ENCODE data around the gene IPO8. TPM values are rescaled to one million over a fixed set of nuclear protein-coding genes. Genes with fewer than 3 reads are reported as not detected.

The IPO8 gene
- total and polyA plus RNA-seq, 2 of the 8 experiments (the other 6 are each of a cell fraction or from before 2014, with no cell fraction given), result 7.2 to 59.8 TPM

- no peak for TF ChIP-seq NANOG (IDR thresholded peaks at IDR 0.05; ENCODE audit: insufficient read depth, low read depth, low read length, poor library complexity, severe bottlenecking)
- no peak for TF ChIP-seq CTCF (IDR thresholded peaks at IDR 0.05; ENCODE audit: control extremely low read depth in 1 of 3, insufficient read depth in 1 of 3, low read depth in 1 of 3, low read length in 3 of 3)
- TF ChIP-seq KDM5A (IDR thresholded peaks at IDR 0.05; ENCODE audit: low read length), result no peak
- TF ChIP-seq YY1 (IDR thresholded peaks at IDR 0.05; ENCODE audit: low read depth, low read length), result no peak
- no peak for TF ChIP-seq EZH2 (IDR thresholded peaks at IDR 0.05; ENCODE audit: low read depth, low read length, severe bottlenecking)
- no peak for TF ChIP-seq ASH2L (IDR thresholded peaks at IDR 0.05; ENCODE audit: low read length)
- no peak for TF ChIP-seq USF2 (IDR thresholded peaks at IDR 0.05; ENCODE audit: low read length)
- no peak for TF ChIP-seq CREB1 (IDR thresholded peaks at IDR 0.05)
Observed at GRCh38 chr12:30626847-30627246, 68.8 kb downstream of the IPO8 start (continued).
